HCT116 (cell line): Measurements from ENCODE around the gene BCKDHB.

Experiments
- CTCF ChIP-seq, 3 experiments: fragments of 200-600 bp in 1 of 3; sonication (generic) in 1 of 3; IDR thresholded peaks in 2 of 3; conservative IDR thresholded peaks in 1 of 3; 2 replicates each; pipeline ENCODE4 v1.5.1; 2012 to 2017; ENCODE audit warnings: low read depth in 2 of 3, low read length in 2 of 3, antibody characterized with exemption in 1 of 3, borderline replicate concordance in 1 of 3, control low read depth in 1 of 3, mild to moderate bottlenecking in 1 of 3, mixed read lengths in 1 of 3, mixed run types in 1 of 3, moderate library complexity in 1 of 3; ENCODE audit not compliant: insufficient read depth in 1 of 3
- POLR2A ChIP-seq: IDR thresholded peaks from 2 replicates; pipeline ENCODE4 v1.7.0; 2011; ENCODE audit warnings: borderline replicate concordance; ENCODE audit not compliant: insufficient read depth, insufficient read length; ENCODE audit errors: extremely low read depth
- ZBTB33 ChIP-seq: IDR thresholded peaks from 2 replicates; pipeline ENCODE4 v1.6.1; 2011; ENCODE audit warnings: mild to moderate bottlenecking, low read length, moderate library complexity; ENCODE audit not compliant: insufficient replicate concordance; ENCODE audit errors: extremely low read depth

DNA sequence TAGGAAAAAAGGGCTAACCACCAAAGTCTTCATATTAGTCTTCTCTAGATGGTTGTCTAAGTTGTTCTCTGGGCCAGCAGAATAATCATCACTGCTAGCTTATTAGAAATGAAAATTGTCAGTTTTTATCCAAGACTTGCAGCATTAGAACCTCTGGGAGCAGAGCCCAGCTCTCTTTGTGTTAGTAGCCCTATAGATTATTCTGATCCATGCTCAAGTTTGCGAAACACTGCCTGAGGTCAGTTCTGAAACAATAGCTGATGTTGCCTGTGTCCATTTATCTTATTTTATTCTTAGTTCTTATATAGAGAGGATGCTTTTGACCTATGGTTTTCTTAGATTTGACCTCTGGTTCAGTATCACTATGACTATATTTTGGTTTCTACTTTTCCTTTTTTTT, 66.9 kb downstream of the BCKDHB start:
- TF ChIP-seq CTCF (IDR thresholded peaks at IDR 0.05 in 2 of 3, conservative IDR thresholded peaks at IDR 0.05 in 1 of 3; ENCODE audit: borderline replicate concordance in 1 of 3, insufficient read depth in 1 of 3, low read depth in 2 of 3, low read length in 2 of 3) (no peak), ZBTB33 (no peak), POLR2A (no peak)
